Activated naive CD4-positive, alpha-beta T cell treated with anti-CD3 and anti-CD28 coated beads, Interleukin-2, amount 10 ng/mL, durations not matched to agents 5 hours and 36 hours (primary cell): ENCODE results near the gene AFG1L. TPM values are rescaled to one million over a fixed set of nuclear protein-coding genes. Genes with fewer than 3 reads are reported as not detected.

Source experiments
- total RNA-seq, 2 experiments: library from RNA; stranded (reverse); gene quantifications; one replicate each; pipeline ENCODE4 v1.2.3, GENCODE V29; 2021

The AFG1L gene
- total RNA-seq = 1 to 10 TPM; 3.0 to 4.3 TPM

DNA sequence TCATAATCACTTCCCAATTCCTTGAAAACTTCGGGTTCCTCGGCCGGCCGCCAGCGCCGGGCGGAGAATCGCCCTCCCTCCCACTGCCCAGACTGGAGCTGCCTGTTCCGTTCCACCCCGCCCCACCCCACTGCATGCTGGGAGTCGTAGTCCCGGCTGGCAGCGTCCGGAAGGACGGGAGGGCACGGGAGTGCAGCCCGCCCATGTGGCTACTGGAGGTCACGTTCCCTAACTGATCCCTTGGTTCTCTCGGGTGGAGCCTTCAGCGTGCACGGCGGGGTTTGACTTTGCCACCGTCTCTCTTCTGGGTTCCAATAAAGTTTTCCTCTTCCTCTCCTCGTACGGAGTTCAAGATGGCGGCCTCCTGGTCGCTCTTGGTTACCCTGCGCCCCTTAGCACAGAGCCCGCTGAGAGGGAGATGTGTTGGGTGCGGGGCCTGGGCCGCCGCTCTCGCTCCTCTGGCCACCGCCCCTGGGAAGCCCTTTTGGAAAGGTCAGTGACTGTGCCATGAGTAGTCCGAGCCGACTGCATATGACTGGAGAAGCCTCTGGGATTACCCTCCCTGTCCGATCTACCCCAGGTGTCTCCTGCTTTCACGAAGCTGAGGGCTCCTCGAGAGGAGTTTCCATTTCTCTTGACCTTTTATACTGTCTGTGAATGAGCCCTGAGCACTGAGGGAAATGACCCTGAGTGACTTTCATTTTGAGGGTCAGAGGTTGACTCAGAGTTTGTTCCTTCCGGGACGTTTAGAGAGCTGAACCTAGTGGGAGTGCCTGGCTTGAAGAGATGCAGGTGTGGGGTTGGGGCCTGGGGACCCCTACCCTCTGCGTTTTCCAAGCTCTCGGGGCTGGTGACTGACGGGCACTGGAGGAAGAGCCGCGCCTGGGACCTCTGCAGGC lies at the start of gene AFG1L:
Gene AFG1L, plus strand, starts transcription at position 328 of the 899 bp plus-strand sequence. Its CDS starts 26 bp downstream, at position 354.

DNA sequence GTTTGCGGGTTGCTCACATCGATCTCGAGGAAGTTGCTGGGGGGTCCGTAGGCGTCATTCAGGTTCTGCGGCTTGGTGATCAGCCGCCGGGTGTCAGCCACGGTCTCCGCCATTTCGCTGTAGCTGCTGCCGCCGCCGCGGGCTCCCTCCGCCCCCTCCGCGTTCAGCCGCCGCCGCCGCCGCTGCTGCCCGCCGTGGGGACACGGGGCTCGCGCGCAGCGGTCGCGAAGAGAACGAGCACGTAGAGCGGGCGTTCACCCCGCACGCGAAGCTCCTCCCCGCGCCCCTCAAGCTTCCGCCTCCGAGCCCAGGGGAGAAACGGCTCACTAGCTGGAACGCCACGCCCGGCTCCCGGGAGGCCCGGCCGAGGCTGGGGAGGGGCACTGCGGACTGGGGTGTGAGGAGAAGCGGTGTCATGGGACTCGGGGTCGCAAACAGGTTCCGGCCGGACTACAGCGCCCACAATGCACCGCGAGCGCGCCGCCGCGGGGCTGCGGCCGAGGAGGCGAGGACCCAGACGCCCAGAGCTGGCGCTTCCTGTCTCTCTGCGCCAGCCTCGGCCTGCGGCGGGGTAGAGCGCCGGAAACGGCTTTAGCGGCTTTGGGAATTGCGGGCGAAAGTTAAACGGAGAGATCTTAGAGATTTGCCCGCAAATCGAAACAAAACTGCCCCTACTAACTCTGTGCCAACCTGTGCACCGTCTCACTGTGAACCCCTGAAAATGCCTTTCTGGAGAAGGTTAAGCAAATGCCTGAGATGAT lies 33.9 kb upstream of the AFG1L start, which contains the start of gene SNX3:
Gene SNX3, minus strand, starts transcription at position 232 of the 761 bp plus-strand sequence. Its CDS starts 119 bp downstream, at position 113.

DNA sequence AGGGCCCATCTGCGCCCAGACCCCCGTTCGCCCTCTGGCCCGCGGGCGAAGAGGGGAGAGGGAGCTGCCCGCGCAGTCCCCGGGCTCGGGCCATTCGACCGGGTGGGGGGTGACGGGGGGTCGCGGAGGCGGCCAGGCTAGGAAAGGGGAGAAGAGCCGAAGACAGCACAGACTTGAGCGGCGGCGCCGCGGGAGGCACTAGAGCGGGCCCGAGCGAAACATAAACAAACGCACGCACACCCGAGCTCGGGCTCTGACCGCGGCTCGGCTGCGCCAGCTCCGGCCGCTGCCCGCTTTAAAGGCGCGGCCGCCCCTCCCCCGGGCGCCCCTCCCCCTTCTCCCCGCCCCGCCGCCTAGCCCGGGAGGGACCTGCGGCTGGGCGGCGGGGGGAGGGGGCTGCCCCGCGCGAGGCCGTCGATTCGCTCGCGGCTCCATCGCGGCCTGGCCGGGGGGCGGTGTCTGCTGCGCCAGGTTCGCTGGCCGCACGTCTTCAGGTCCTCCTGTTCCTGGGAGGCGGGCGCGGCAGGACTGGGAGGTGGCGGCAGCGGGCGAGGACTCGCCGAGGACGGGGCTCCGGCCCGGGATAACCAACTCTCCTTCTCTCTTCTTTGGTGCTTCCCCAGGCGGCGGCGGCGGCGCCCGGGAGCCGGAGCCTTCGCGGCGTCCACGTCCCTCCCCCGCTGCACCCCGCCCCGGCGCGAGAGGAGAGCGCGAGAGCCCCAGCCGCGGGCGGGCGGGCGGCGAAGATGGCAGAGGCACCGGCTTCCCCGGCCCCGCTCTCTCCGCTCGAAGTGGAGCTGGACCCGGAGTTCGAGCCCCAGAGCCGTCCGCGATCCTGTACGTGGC lies 265.8 kb downstream of the AFG1L start, which contains the start of gene FOXO3:
Gene FOXO3, plus strand, starts transcription at position 455 of the 846 bp plus-strand sequence. Its CDS starts 292 bp downstream, at position 747.

Other genes with a start within 250 kb of the AFG1L start
- 10 to 100 TPM; 30.3 to 36.5 TPM for gene OSTM1, start 220.3 kb upstream of the AFG1L start, total RNA-seq
- gene NR2E1, start 129.0 kb upstream of the AFG1L start, total RNA-seq = not detected
- 10 to 100 TPM; 75.6 to 81.7 TPM for gene SNX3, start 34.0 kb upstream of the AFG1L start, total RNA-seq